Suprapubic skin (tissue), 4 donors: ENCODE data around the gene GADD45G.

Source experiments
- EP300 ChIP-seq: sonication (generic); formaldehyde crosslinking; IDR thresholded peaks from one replicate; pipeline ENCODE4 v1.6.1; 2017; ENCODE audit warnings: antibody characterized with exemption
- POLR2A ChIP-seq, 2 donors: fragments of 450-650 bp; IDR thresholded peaks; one replicate each; pipeline ENCODE4 v1.6.1; 2017; ENCODE audit warnings: antibody characterized with exemption in 2 of 2, mild to moderate bottlenecking in 2 of 2, moderate library complexity in 2 of 2
- POLR2AphosphoS5 ChIP-seq, 3 donors: sonication (generic); formaldehyde crosslinking; IDR thresholded peaks; one replicate each; pipeline ENCODE4 v1.6.1; 2017; ENCODE audit warnings: antibody characterized with exemption in 3 of 3
- TF ChIP-seq, protein P1 (sequence below), 2 donors: fragments of 200-600 bp in 1 of 2; fragments of 450-650 bp in 1 of 2; sonication (generic) in 1 of 2; IDR thresholded peaks; one replicate each; pipeline ENCODE4 v1.5.1; 2016 to 2019; ENCODE audit warnings: antibody characterized with exemption in 2 of 2, mild to moderate bottlenecking in 1 of 2, moderate library complexity in 1 of 2

DNA sequence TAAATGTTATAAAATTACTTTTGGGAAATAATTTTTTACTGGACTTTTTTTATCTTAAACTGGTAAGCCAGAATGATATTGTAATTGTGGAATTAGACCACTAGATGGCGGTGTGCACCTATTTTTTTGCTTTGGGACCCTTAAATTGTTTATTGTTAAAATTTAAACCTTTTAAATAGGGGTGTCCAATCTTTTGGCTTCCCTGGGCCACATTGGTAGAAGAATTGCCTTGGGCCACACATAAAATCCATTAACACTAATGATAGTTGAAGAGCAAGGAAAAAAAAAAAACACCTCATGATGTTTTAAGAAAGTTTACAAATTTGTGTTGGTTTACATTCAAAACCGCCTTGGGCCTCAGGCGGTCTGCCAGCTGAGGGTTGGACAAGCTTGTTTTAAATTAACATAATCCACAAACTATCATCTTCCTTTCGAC is 28.4 kb upstream of the GADD45G start:
- TF ChIP-seq POLR2A (IDR thresholded peaks at IDR 0.05) (no peak), EP300 (no peak), POLR2AphosphoS5 (IDR thresholded peaks at IDR 0.05) (no peak)
- TF ChIP-seq, protein P1, sequence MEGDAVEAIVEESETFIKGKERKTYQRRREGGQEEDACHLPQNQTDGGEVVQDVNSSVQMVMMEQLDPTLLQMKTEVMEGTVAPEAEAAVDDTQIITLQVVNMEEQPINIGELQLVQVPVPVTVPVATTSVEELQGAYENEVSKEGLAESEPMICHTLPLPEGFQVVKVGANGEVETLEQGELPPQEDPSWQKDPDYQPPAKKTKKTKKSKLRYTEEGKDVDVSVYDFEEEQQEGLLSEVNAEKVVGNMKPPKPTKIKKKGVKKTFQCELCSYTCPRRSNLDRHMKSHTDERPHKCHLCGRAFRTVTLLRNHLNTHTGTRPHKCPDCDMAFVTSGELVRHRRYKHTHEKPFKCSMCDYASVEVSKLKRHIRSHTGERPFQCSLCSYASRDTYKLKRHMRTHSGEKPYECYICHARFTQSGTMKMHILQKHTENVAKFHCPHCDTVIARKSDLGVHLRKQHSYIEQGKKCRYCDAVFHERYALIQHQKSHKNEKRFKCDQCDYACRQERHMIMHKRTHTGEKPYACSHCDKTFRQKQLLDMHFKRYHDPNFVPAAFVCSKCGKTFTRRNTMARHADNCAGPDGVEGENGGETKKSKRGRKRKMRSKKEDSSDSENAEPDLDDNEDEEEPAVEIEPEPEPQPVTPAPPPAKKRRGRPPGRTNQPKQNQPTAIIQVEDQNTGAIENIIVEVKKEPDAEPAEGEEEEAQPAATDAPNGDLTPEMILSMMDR (IDR thresholded peaks at IDR 0.05): peak; percentile 26 to 53
